H1 (cell line): Measurements from ENCODE around the gene FASTK. TPM values are rescaled to one million over a fixed set of nuclear protein-coding genes. Genes with fewer than 3 reads are reported as not detected.

Experiments used
- CTCF ChIA-PET: fragments of 300-600 bp; sonication (Branson Sonifier 250); formaldehyde crosslinking; loops from one replicate; lab custom pipeline; 2021; ENCODE audit not compliant: partially characterized antibody; lab: Charles Lee
- POLR2A ChIA-PET: fragments of 300-600 bp; sonication (Branson Sonifier 250); formaldehyde crosslinking; loops from one replicate; lab custom pipeline; 2021; ENCODE audit warnings: inconsistent platforms; ENCODE audit not compliant: partially characterized antibody; lab: Charles Lee
- DNase-seq, 2 experiments: peaks; one replicate each; pipeline versions ENCODE4 v3.0.0 to v3.0.0-alpha.2; 2010 to 2022; ENCODE audit warnings: low spot score in 2 of 2, low read depth in 1 of 2, mixed read lengths in 1 of 2
- FAIRE-seq: peaks from 2 replicates; lab custom pipeline; 2011; peaks lifted over from hg19 to GRCh38; lab: Jason Lieb, UNC
- H2AFZ ChIP-seq: 2 replicates; pipeline ENCODE4 v1.8.1; 2012; ENCODE audit warnings: low read length, inconsistent platforms
- H2AK5ac ChIP-seq: 2 replicates; pipeline ENCODE4 v1.6.1; 2013; ENCODE audit warnings: low read depth, low read length
- H2BK120ac ChIP-seq: replicated peaks from 2 replicates; pipeline ENCODE3; 2013; ENCODE audit warnings: low read depth, low read length, inconsistent platforms
- H2BK12ac ChIP-seq: 2 replicates; pipeline ENCODE4 v1.6.1; 2013; ENCODE audit warnings: low read depth, low read length
- H2BK15ac ChIP-seq: 2 replicates; pipeline ENCODE4 v1.6.1; 2013; ENCODE audit warnings: low read length
- H2BK20ac ChIP-seq: 2 replicates; pipeline ENCODE4 v1.6.1; 2013; ENCODE audit warnings: low read length
- H2BK5ac ChIP-seq: 2 replicates; pipeline ENCODE4 v1.6.1; 2013; ENCODE audit warnings: low read depth, low read length
- H3K14ac ChIP-seq: 2 replicates; pipeline ENCODE4 v1.6.1; 2013; ENCODE audit warnings: inconsistent platforms; ENCODE audit not compliant: insufficient read length
- H3K18ac ChIP-seq: 2 replicates; pipeline ENCODE4 v1.6.1; 2013; ENCODE audit warnings: low read length; ENCODE audit errors: extremely low read depth
- H3K23ac ChIP-seq: 2 replicates; pipeline ENCODE4 v1.6.1; 2013; ENCODE audit warnings: inconsistent platforms; ENCODE audit not compliant: insufficient read length
- H3K23me2 ChIP-seq: 2 replicates; pipeline ENCODE4 v1.6.1; 2013; ENCODE audit warnings: low read depth, low read length
- H3K27ac ChIP-seq: 2 replicates; pipeline ENCODE4 v1.6.1; 2011; ENCODE audit warnings: low read depth, low read length, inconsistent platforms
- H3K27me3 ChIP-seq, 4 experiments: replicated peaks in 1 of 4; 1 replicate in 1 of 4; 2 replicates in 3 of 4; pipeline versions ENCODE4 v1.6.1 to v1.8.1; 2011 to 2013; ENCODE audit warnings: low read length in 3 of 4, mild to moderate bottlenecking in 3 of 4, inconsistent platforms in 2 of 4, mixed read lengths in 2 of 4, moderate library complexity in 1 of 4; ENCODE audit not compliant: control insufficient read depth in 3 of 4, insufficient read depth in 3 of 4; ENCODE audit errors: extremely low read depth in 1 of 4
- H3K36me3 ChIP-seq, 4 experiments: 2 replicates each; pipeline versions ENCODE4 v1.6.1 to v1.8.1; 2011 to 2013; ENCODE audit warnings: mild to moderate bottlenecking in 4 of 4, low read length in 3 of 4, moderate library complexity in 2 of 4, control low read depth in 1 of 4, inconsistent platforms in 1 of 4; ENCODE audit not compliant: insufficient read depth in 4 of 4, control insufficient read depth in 2 of 4
- H3K4ac ChIP-seq: replicated peaks from 2 replicates; pipeline ENCODE3; 2013; ENCODE audit warnings: low read length, low read depth, mixed read lengths, inconsistent platforms; ENCODE audit not compliant: insufficient read length
- H3K4me1 ChIP-seq, 4 experiments: replicated peaks in 1 of 4; 1 replicate in 1 of 4; 2 replicates in 3 of 4; pipeline versions ENCODE4 v1.6.1 to v1.8.1; 2011 to 2013; ENCODE audit warnings: low read length in 3 of 4, inconsistent platforms in 2 of 4, mixed read lengths in 1 of 4; ENCODE audit not compliant: insufficient read depth in 4 of 4, control insufficient read depth in 3 of 4
- H3K4me2 ChIP-seq, 2 experiments: 2 replicates each; pipeline versions ENCODE4 v1.6.1 to v1.8.1; 2011 to 2013; ENCODE audit warnings: low read depth in 2 of 2, low read length in 2 of 2, control low read depth in 1 of 2, inconsistent platforms in 1 of 2, mild to moderate bottlenecking in 1 of 2; ENCODE audit not compliant: insufficient read depth in 1 of 2
- H3K4me3 ChIP-seq, 4 experiments: fragments of 200-600, 300-600 bp in 1 of 4; sonication (generic), shearing (Covaris generic), sonication (Bioruptor Twin) in 1 of 4; 2 replicates each; pipeline versions ENCODE4 v1.5.1 to v1.8.1; 2011 to 2016; ENCODE audit warnings: low read length in 4 of 4, low read depth in 3 of 4, control low read depth in 2 of 4, inconsistent platforms in 2 of 4, mild to moderate bottlenecking in 2 of 4, mixed read lengths in 1 of 4, moderate library complexity in 1 of 4; ENCODE audit not compliant: insufficient read depth in 2 of 4; ENCODE audit errors: extremely low read depth in 1 of 4
- H3K56ac ChIP-seq: replicated peaks from 2 replicates; pipeline ENCODE3; 2013; ENCODE audit warnings: low read depth, mild to moderate bottlenecking, mixed read lengths, low read length, inconsistent platforms; ENCODE audit not compliant: insufficient read length
- H3K79me1 ChIP-seq: 2 replicates; pipeline ENCODE4 v1.6.1; 2013; ENCODE audit warnings: low read depth, low read length, control low read depth
- H3K79me2 ChIP-seq, 2 experiments: 2 replicates each; pipeline versions ENCODE4 v1.6.1 to v1.8.1; 2012 to 2013; ENCODE audit warnings: low read length in 2 of 2, mild to moderate bottlenecking in 2 of 2, inconsistent platforms in 1 of 2; ENCODE audit not compliant: insufficient read depth in 2 of 2, control insufficient read depth in 1 of 2
- H3K9ac ChIP-seq, 4 experiments: replicated peaks in 1 of 4; 1 replicate in 1 of 4; 2 replicates in 3 of 4; pipeline versions ENCODE4 v1.6.1 to v1.8.1; 2011 to 2013; ENCODE audit warnings: low read depth in 3 of 4, low read length in 3 of 4, control low read depth in 2 of 4, mild to moderate bottlenecking in 2 of 4, moderate library complexity in 2 of 4, inconsistent platforms in 1 of 4; ENCODE audit errors: extremely low read depth in 1 of 4
- H3K9me3 ChIP-seq, 2 experiments: 2 replicates each; pipeline versions ENCODE4 v1.6.1 to v1.8.1; 2012 to 2013; ENCODE audit warnings: mild to moderate bottlenecking in 2 of 2, moderate library complexity in 2 of 2, control low read depth in 1 of 2, inconsistent platforms in 1 of 2, low read depth in 1 of 2, low read length in 1 of 2, mixed read lengths in 1 of 2; ENCODE audit not compliant: insufficient read depth in 2 of 2
- H4K20me1 ChIP-seq, 2 experiments: replicated peaks in 1 of 2; 2 replicates each; pipeline versions ENCODE3 to v1.8.1; 2011 to 2013; ENCODE audit warnings: inconsistent platforms in 2 of 2, low read length in 2 of 2, mild to moderate bottlenecking in 1 of 2; ENCODE audit not compliant: insufficient read depth in 2 of 2, control insufficient read depth in 1 of 2
- H4K5ac ChIP-seq: 2 replicates; pipeline ENCODE4 v1.6.1; 2013; ENCODE audit warnings: low read length, low read depth, mixed read lengths, inconsistent platforms; ENCODE audit not compliant: insufficient read length
- H4K8ac ChIP-seq: 2 replicates; pipeline ENCODE4 v1.8.0; 2013; ENCODE audit warnings: mild to moderate bottlenecking, moderate library complexity, low read length, inconsistent platforms; ENCODE audit not compliant: insufficient read depth; ENCODE audit errors: extremely low read depth
- H4K91ac ChIP-seq: replicated peaks from 2 replicates; pipeline ENCODE3; 2013; ENCODE audit warnings: low read length, mixed read lengths, inconsistent platforms; ENCODE audit not compliant: insufficient read length
- BCL11A ChIP-seq, 2 experiments: IDR thresholded peaks; one replicate each; pipeline ENCODE4 v1.6.1; 2011; ENCODE audit warnings: low read depth in 2 of 2, low read length in 2 of 2, mild to moderate bottlenecking in 2 of 2
- EZH2 ChIP-seq: fragments of 200-600 bp; sonication (generic); IDR thresholded peaks from 2 replicates; pipeline ENCODE4 v1.7.1; 2012; ENCODE audit warnings: low read depth, mild to moderate bottlenecking, moderate library complexity, low read length, inconsistent platforms; ENCODE audit not compliant: severe bottlenecking
- SIRT6 ChIP-seq: IDR thresholded peaks from one replicate; pipeline ENCODE4 v1.7.1; 2012; ENCODE audit warnings: low read length, inconsistent platforms
- WGBS, 2 experiments: shearing (Covaris generic) in 1 of 2; methylation state at CpG; one replicate each; pipeline versions ENCODE4 v1.1.6 to v1.1.7; 2013 to 2015; ENCODE audit warnings: low lambda C conversion rate in 2 of 2, mixed read lengths in 2 of 2, inconsistent platforms in 1 of 2, low coverage in 1 of 2, missing lambda C conversion rate in 1 of 2; ENCODE audit not compliant: insufficient replicate concordance in 2 of 2, insufficient coverage in 1 of 2, insufficient read length in 1 of 2; ENCODE audit errors: extremely low coverage in 1 of 2, missing lambda C conversion rate in 1 of 2; 5-methylcytosine and 5-hydroxymethylcytosine counted together
- polyA plus RNA-seq, 7 experiments: library from polyadenylated mRNA; depleted of rRNA in 3 of 7; stranded (reverse) in 5 of 7; unstranded in 2 of 7; fragments of >200 nt in 5 of 7; fragments of 200-250 nt in 2 of 7; gene quantifications; 1 replicate in 5 of 7; 2 replicates in 1 of 7; 4 replicates in 1 of 7; pipeline versions ENCODE4 v1.2.1 to v1.2.3, GENCODE V29; 2011 to 2013; ENCODE audit warnings: missing spikeins in 2 of 7, mixed read lengths in 2 of 7
- total RNA-seq: library from RNA; stranded (reverse); fragmentation: NEBNext Ultra II Directional; extraction: Animal tissue kit (Norgen Biotek cat#: 25700); gene quantifications from 2 replicates; pipeline ENCODE4 v1.2.1, GENCODE V29; 2021

FASTK gene
- total and polyA plus RNA-seq, 2 of the 8 experiments (the other 6 are each of a cell fraction or from before 2014, with no cell fraction given), result 39.4 to 84.0 TPM

GRCh38 chr7:151119055-151119415, 38.4 kb upstream of the FASTK start:
- FAIRE-seq, result no peak
- POLR2A ChIA-PET, result no interaction called here
- no peak overlapping the region for H2BK120ac ChIP-seq
- TF ChIP-seq EZH2 (no peak), BCL11A (IDR thresholded peaks at IDR 0.05; ENCODE audit: low read depth in 2 of 2, low read length in 2 of 2) (no peak), SIRT6 (no peak)

More at GRCh38 chr7:151119055-151119415, 38.4 kb upstream of the FASTK start:
- H3K23ac ChIP-seq, result no peak overlapping the region
- peaks cover 0 to 18% (median 7%) of the 10 kb centered on the region in 4 experiments; a peak in 6 of 7 replicates for H3K4me1 ChIP-seq
- no peak for DNase-seq
- H2BK5ac ChIP-seq, result no peak overlapping the region
- H3K14ac ChIP-seq, result no peak overlapping the region
- H3K4ac ChIP-seq, result no peak overlapping the region
- no peak overlapping the region for H4K91ac ChIP-seq
- H3K27ac ChIP-seq, result no peak overlapping the region
- no peak overlapping the region for H2BK15ac ChIP-seq
- H3K23me2 ChIP-seq, result peaks cover 2% of the 10 kb centered on the region; the same call in 1 of the 2 replicates
- no peak overlapping the region for H3K4me3 ChIP-seq
- no peak overlapping the region for H3K9ac ChIP-seq
- H2AFZ ChIP-seq, result no peak overlapping the region
- WGBS, 2 experiments, result 97% methylated on average over 13 of the region's 13 CpGs; no CpG with 5 or more reads in 1 of the 2 experiments
- H3K56ac ChIP-seq, result no peak overlapping the region
- no peak overlapping the region for H3K4me2 ChIP-seq
- peaks cover 0 to 30% (median 4%) of the 10 kb centered on the region in 4 experiments; a peak in 3 of 8 replicates for H3K36me3 ChIP-seq
- H2AK5ac ChIP-seq, result no peak overlapping the region
- H3K18ac ChIP-seq, result no peak overlapping the region
- H3K79me2 ChIP-seq, result peaks cover 0 to 6% of the 10 kb centered on the region in 2 experiments; a peak in 1 of 4 replicates
- CTCF ChIA-PET, result interaction anchor here (0.6 to 22.4 kb wide), 9 partner anchors 7 to 125 kb away, joined by 3 to 448 read pairs (median 7); partner anchors contain the start of genes AGAP3 and TMUB1
- no peak overlapping the region for H2BK20ac ChIP-seq
- H4K20me1 ChIP-seq, result peaks cover 27 to 40% of the 10 kb centered on the region in 2 experiments
- no peak overlapping the region for H4K5ac ChIP-seq
- H2BK12ac ChIP-seq, result no peak overlapping the region
- H3K79me1 ChIP-seq, result peaks cover 2% of the 10 kb centered on the region
- H3K9me3 ChIP-seq, result no peaks in the 10 kb centered on the region
- H3K27me3 ChIP-seq, result peaks cover 0 to 13% (median 8%) of the 10 kb centered on the region in 4 experiments; a peak in 3 of 7 replicates
- no peak overlapping the region for H4K8ac ChIP-seq
